ENCODE results near the gene RASA2. TPM values are rescaled to one million over a fixed set of nuclear protein-coding genes. Genes with fewer than 3 reads are reported as not detected.

Gene RASA2
- total and polyA plus RNA-seq, 10 of the 15 experiments (the other 5 are each of a cell fraction or from before 2014, with no cell fraction given), result 1.9 to 9.4 (median 7.2) TPM

GRCh38 chr3:141442914-141443313, 43.9 kb upstream of the RASA2 start:
- Histone ChIP-seq H3K27me3 (replicated peaks in 1 of 2; ENCODE audit: control insufficient read depth in 2 of 2, insufficient read depth in 2 of 2, low read length in 1 of 2) (no peaks in the 10 kb centered on the region), H2AFZ (ENCODE audit: control insufficient read depth, low read depth, low read length) (no peak overlapping the region), H3K9ac (ENCODE audit: control insufficient read depth, insufficient read depth, low read length) (no peak overlapping the region), H3K9me3 (replicated peaks; ENCODE audit: control insufficient read depth, insufficient read depth, low read length) (no peaks in the 10 kb centered on the region), H3K4me1 (ENCODE audit: control insufficient read depth, insufficient read depth, low read length) (peaks cover 31% of the 10 kb centered on the region), H3K4me3 (no peak overlapping the region), H4K20me1 (ENCODE audit: control insufficient read depth, insufficient read depth) (no peaks in the 10 kb centered on the region), H3K27ac (ENCODE audit: control insufficient read depth, insufficient read depth) (no peak overlapping the region), H3K79me2 (ENCODE audit: control insufficient read depth, insufficient read depth, low read length) (peaks cover 34% of the 10 kb centered on the region), H3K36me3 (ENCODE audit: control insufficient read depth in 2 of 2, insufficient read depth in 2 of 2, low read length in 1 of 2) (peaks cover 14 to 50% of the 10 kb centered on the region in 2 experiments), H3K4me2 (ENCODE audit: control insufficient read depth, insufficient read depth) (no peak overlapping the region)
- no peak for FAIRE-seq
- in situ Hi-C loops (cut with MboI), result loop anchor here (5.0 kb wide), 1 partner anchor 76 kb away; the partner anchor contains the start of gene ZBTB38
- ChIA-PET CTCF (interaction anchor here (1.2 to 5.4 kb wide), 16 partner anchors 7 to 141 kb away, joined by 3 to 97 read pairs (median 11); no protein-coding TSS in a partner anchor), SMC1A (ENCODE audit: uncharacterized antibody, unreplicated experiment) (interaction anchor here (1.4 to 12.0 kb wide), 11 partner anchors 11 to 134 kb away, joined by 6 to 209 read pairs (median 57); partner anchors contain the start of gene ZBTB38), POLR2A (interaction anchor here (1.3 to 2.5 kb wide), 4 partner anchors 10 to 131 kb away, joined by 5 to 13 read pairs (median 10); no protein-coding TSS in a partner anchor), RAD21 (ENCODE audit: unreplicated experiment) (interaction anchor here (1.4 to 8.3 kb wide), 11 partner anchors 7 to 138 kb away, joined by 4 to 85 read pairs (median 40); partner anchors contain the start of gene ZBTB38)
- 95% methylated on average over 15 of the region's 15 CpGs for WGBS (ENCODE audit: insufficient coverage, insufficient replicate concordance, low lambda C conversion rate, missing lambda C conversion rate)
- no TSS peak for BruUV-seq (replicated peaks)
- TF ChIP-seq ATF7 (IDR thresholded peaks at IDR 0.05; ENCODE audit: low read depth) (no peak), RB1 (IDR thresholded peaks at IDR 0.05; ENCODE audit: borderline replicate concordance) (no peak), BHLHE40 (IDR thresholded peaks at IDR 0.05; ENCODE audit: borderline replicate concordance in 1 of 2, low read depth in 2 of 2, low read length in 1 of 2) (no peak), SREBF2 (IDR thresholded peaks at IDR 0.05; ENCODE audit: low read length) (no peak), ELK1 (IDR thresholded peaks at IDR 0.05; ENCODE audit: low read depth, low read length) (no peak), BCL11A (IDR thresholded peaks at IDR 0.05; ENCODE audit: low read depth, low read length) (no peak), HDAC6 (IDR thresholded peaks at IDR 0.05; ENCODE audit: unreplicated experiment) (no peak), FOXK2 (IDR thresholded peaks at IDR 0.05) (no peak), RCOR1 (conservative IDR thresholded peaks at IDR 0.05; ENCODE audit: low read depth, low read length) (no peak), KDM1A (IDR thresholded peaks at IDR 0.05; ENCODE audit: borderline replicate concordance) (no peak), CBX5 (IDR thresholded peaks at IDR 0.05; ENCODE audit: low read depth) (no peak), SMAD1 (IDR thresholded peaks at IDR 0.05; ENCODE audit: low read depth, partially characterized antibody) (no peak), NR2C1 (IDR thresholded peaks at IDR 0.05) (no peak), MTA3 (IDR thresholded peaks at IDR 0.05; ENCODE audit: borderline replicate concordance, low read length) (no peak), POLR2AphosphoS5 (IDR thresholded peaks at IDR 0.05; ENCODE audit: low read length) (no peak)
- TF ChIP-seq, protein P1, sequence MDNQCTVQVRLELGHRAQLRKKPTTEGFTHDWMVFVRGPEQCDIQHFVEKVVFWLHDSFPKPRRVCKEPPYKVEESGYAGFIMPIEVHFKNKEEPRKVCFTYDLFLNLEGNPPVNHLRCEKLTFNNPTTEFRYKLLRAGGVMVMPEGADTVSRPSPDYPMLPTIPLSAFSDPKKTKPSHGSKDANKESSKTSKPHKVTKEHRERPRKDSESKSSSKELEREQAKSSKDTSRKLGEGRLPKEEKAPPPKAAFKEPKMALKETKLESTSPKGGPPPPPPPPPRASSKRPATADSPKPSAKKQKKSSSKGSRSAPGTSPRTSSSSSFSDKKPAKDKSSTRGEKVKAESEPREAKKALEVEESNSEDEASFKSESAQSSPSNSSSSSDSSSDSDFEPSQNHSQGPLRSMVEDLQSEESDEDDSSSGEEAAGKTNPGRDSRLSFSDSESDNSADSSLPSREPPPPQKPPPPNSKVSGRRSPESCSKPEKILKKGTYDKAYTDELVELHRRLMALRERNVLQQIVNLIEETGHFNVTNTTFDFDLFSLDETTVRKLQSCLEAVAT (IDR thresholded peaks at IDR 0.05), result no peak
- no peak for DNase-seq (ENCODE audit: low read depth, low spot score)
- ATAC-seq, result no peak
- intact Hi-C loops (cut with micrococcal nuclease; ENCODE audit: unreplicated experiment), result loop anchor here (5.0 kb wide), 1 partner anchor 41 kb away; no protein-coding TSS in a partner anchor

All from GM12878 (cell line).